HCT116 (cell line): ENCODE data around the gene PKDCC. TPM values are rescaled to one million over a fixed set of nuclear protein-coding genes. Genes with fewer than 3 reads are reported as not detected.

ENCODE experiments used
- ATAC-seq: fragments of 200-7000 bp; cut with Tn5 transposase; 2 replicates; pipeline ENCODE4 v1.9.1; 2020; ENCODE audit warnings: mild to moderate bottlenecking, moderate library complexity
- BruUV-seq: library from RNA; stranded (reverse); fragments of 400-500 nt; replicated peaks from 2 replicates; lab custom pipeline; 2021; lab: Mats Ljungman, UMichigan
- CTCF ChIA-PET: fragments of 300-600 bp; sonication (Branson Sonifier 250); formaldehyde crosslinking; loops from one replicate; lab custom pipeline; 2021; ENCODE audit warnings: antibody characterized with exemption; lab: Charles Lee
- POLR2A ChIA-PET: fragments of 300-600, 350-600 bp; sonication (Branson Sonifier 250); formaldehyde crosslinking; loops from one replicate; lab custom pipeline; 2021; ENCODE audit warnings: antibody characterized with exemption; lab: Charles Lee
- RAD21 ChIA-PET, 2 experiments: fragments of 300-600 bp; sonication (Branson Sonifier 250); formaldehyde crosslinking; loops; one replicate each; lab custom pipeline; 2023; ENCODE audit warnings: low total read pairs in 2 of 2; ENCODE audit not compliant: uncharacterized antibody in 2 of 2, unreplicated experiment in 2 of 2, low non-redundant PET in 1 of 2; lab: Charles Lee
- DNase-seq: peaks from one replicate; pipeline ENCODE4 v3.0.0-alpha.2; 2010; ENCODE audit warnings: low read depth, low spot score
- H2AFZ ChIP-seq: fragments of 200-600 bp; shearing (Covaris generic), sonication (generic); 2 replicates; pipeline ENCODE4 v1.6.1; 2017; ENCODE audit warnings: low read depth, mixed run types, mixed read lengths, antibody characterized with exemption, low read length; ENCODE audit not compliant: poor library complexity, severe bottlenecking
- H3K27ac ChIP-seq: 2 replicates; pipeline ENCODE4 v1.5.1; 2012; ENCODE audit warnings: low read depth, low read length
- H3K27me3 ChIP-seq: fragments of 200-600 bp; sonication (generic); 2 replicates; pipeline ENCODE4 v1.6.1; 2016; ENCODE audit warnings: mixed run types, low read length, mixed read lengths; ENCODE audit not compliant: insufficient read depth
- H3K36me3 ChIP-seq, 2 experiments: fragments of 200-500 bp in 1 of 2; fragments of 200-600 bp in 1 of 2; sonication (Bioruptor generic) in 1 of 2; sonication (generic) in 1 of 2; 2 replicates each; pipeline versions ENCODE4 v1.5.1 to v1.6.1; 2014 to 2016; ENCODE audit warnings: low read length in 2 of 2, inconsistent platforms in 1 of 2, mixed read lengths in 1 of 2, mixed run types in 1 of 2; ENCODE audit not compliant: insufficient read depth in 2 of 2, control insufficient read depth in 1 of 2
- H3K4me1 ChIP-seq, 2 experiments: fragments of 200-600 bp in 1 of 2; sonication (generic) in 1 of 2; 2 replicates each; pipeline versions ENCODE4 v1.5.1 to v1.6.1; 2012 to 2017; ENCODE audit warnings: low read length in 2 of 2, inconsistent platforms in 1 of 2, mild to moderate bottlenecking in 1 of 2, mixed read lengths in 1 of 2, mixed run types in 1 of 2, moderate library complexity in 1 of 2; ENCODE audit not compliant: insufficient read depth in 2 of 2, control insufficient read depth in 1 of 2
- H3K4me2 ChIP-seq: fragments of 200-600 bp; sonication (generic); 2 replicates; pipeline ENCODE4 v1.6.1; 2017; ENCODE audit warnings: mixed run types, low read length, mixed read lengths
- H3K4me3 ChIP-seq, 2 experiments: fragments of 200-600 bp in 1 of 2; sonication (generic) in 1 of 2; replicated peaks in 1 of 2; 2 replicates each; pipeline ENCODE4 v1.5.1; 2011 to 2016; ENCODE audit warnings: low read length in 2 of 2, control low read depth in 1 of 2, low read depth in 1 of 2, mild to moderate bottlenecking in 1 of 2, mixed read lengths in 1 of 2, mixed run types in 1 of 2
- H3K79me2 ChIP-seq: fragments of 200-600 bp; sonication (generic); 2 replicates; pipeline ENCODE4 v1.6.1; 2017; ENCODE audit warnings: mild to moderate bottlenecking, mixed run types, low read length, moderate library complexity, mixed read lengths; ENCODE audit not compliant: insufficient read depth
- H3K9ac ChIP-seq: fragments of 200-600 bp; sonication (generic); 2 replicates; pipeline ENCODE4 v1.6.1; 2016; ENCODE audit warnings: low read length, mixed read lengths
- H3K9me2 ChIP-seq: fragments of 200-600 bp; sonication (generic), shearing (Covaris generic); 2 replicates; pipeline ENCODE4 v1.6.1; 2017; ENCODE audit warnings: mixed run types, mild to moderate bottlenecking, moderate library complexity; ENCODE audit not compliant: insufficient read depth
- H3K9me3 ChIP-seq, 2 experiments: fragments of 200-500 bp in 1 of 2; fragments of 200-600 bp in 1 of 2; sonication (Bioruptor generic) in 1 of 2; sonication (generic) in 1 of 2; 2 replicates each; pipeline ENCODE4 v1.6.1; 2014 to 2017; ENCODE audit warnings: low read length in 2 of 2, mixed read lengths in 2 of 2, inconsistent platforms in 1 of 2, low read depth in 1 of 2, mild to moderate bottlenecking in 1 of 2, mixed run types in 1 of 2, moderate library complexity in 1 of 2; ENCODE audit not compliant: control insufficient read depth in 1 of 2, insufficient read depth in 1 of 2
- H4K20me1 ChIP-seq: fragments of 200-600 bp; sonication (generic), shearing (Covaris generic); 2 replicates; pipeline ENCODE4 v1.6.1; 2017; ENCODE audit warnings: mixed run types, mild to moderate bottlenecking, moderate library complexity; ENCODE audit not compliant: insufficient read depth
- ATF3 ChIP-seq: IDR thresholded peaks from 2 replicates; pipeline ENCODE4 v1.6.1; 2012
- CBX3 ChIP-seq: IDR thresholded peaks from 2 replicates; pipeline ENCODE4 v1.6.1; 2012; ENCODE audit warnings: low read depth
- CTCF ChIP-seq, 3 experiments: fragments of 200-600 bp in 1 of 3; sonication (generic) in 1 of 3; IDR thresholded peaks in 2 of 3; conservative IDR thresholded peaks in 1 of 3; 2 replicates each; pipeline ENCODE4 v1.5.1; 2012 to 2017; ENCODE audit warnings: low read depth in 2 of 3, low read length in 2 of 3, antibody characterized with exemption in 1 of 3, borderline replicate concordance in 1 of 3, control low read depth in 1 of 3, mild to moderate bottlenecking in 1 of 3, mixed read lengths in 1 of 3, mixed run types in 1 of 3, moderate library complexity in 1 of 3; ENCODE audit not compliant: insufficient read depth in 1 of 3
- ELF1 ChIP-seq: IDR thresholded peaks from 2 replicates; pipeline ENCODE4 v1.6.1; 2012; ENCODE audit warnings: low read depth, borderline replicate concordance
- EZH2phosphoT487 ChIP-seq: fragments of 200-600 bp; IDR thresholded peaks from 2 replicates; pipeline ENCODE4 v1.6.1; 2018; ENCODE audit warnings: antibody characterized with exemption, borderline replicate concordance
- FOSL1 ChIP-seq: IDR thresholded peaks from 2 replicates; pipeline ENCODE4 v1.6.1; 2012; ENCODE audit warnings: low read depth
- JUND ChIP-seq: IDR thresholded peaks from 2 replicates; pipeline ENCODE4 v1.6.1; 2012
- MAX ChIP-seq: IDR thresholded peaks from 2 replicates; pipeline ENCODE4 v1.6.1; 2012
- POLR2A ChIP-seq: IDR thresholded peaks from 2 replicates; pipeline ENCODE4 v1.7.0; 2011; ENCODE audit warnings: borderline replicate concordance; ENCODE audit not compliant: insufficient read depth, insufficient read length; ENCODE audit errors: extremely low read depth
- POLR2AphosphoS5 ChIP-seq: IDR thresholded peaks from 2 replicates; pipeline ENCODE4 v1.6.1; 2011; ENCODE audit warnings: mild to moderate bottlenecking, low read depth, low read length, moderate library complexity
- RAD21 ChIP-seq: IDR thresholded peaks from 2 replicates; pipeline ENCODE4 v1.6.1; 2012; ENCODE audit warnings: low read depth, mild to moderate bottlenecking
- REST ChIP-seq: IDR thresholded peaks from 2 replicates; pipeline ENCODE4 v1.6.1; 2012; ENCODE audit warnings: low read depth
- SIN3A ChIP-seq: IDR thresholded peaks from 2 replicates; pipeline ENCODE4 v1.6.1; 2012; ENCODE audit warnings: low read depth
- SRF ChIP-seq: IDR thresholded peaks from 2 replicates; pipeline ENCODE4 v1.6.1; 2012; ENCODE audit warnings: low read depth
- TCF7L2 ChIP-seq: IDR thresholded peaks from 2 replicates; pipeline ENCODE4 v1.7.0; 2011; ENCODE audit warnings: borderline replicate concordance, inconsistent platforms; ENCODE audit not compliant: insufficient read depth, insufficient read length; ENCODE audit errors: extremely low read depth
- ZBTB33 ChIP-seq: IDR thresholded peaks from 2 replicates; pipeline ENCODE4 v1.6.1; 2011; ENCODE audit warnings: mild to moderate bottlenecking, low read length, moderate library complexity; ENCODE audit not compliant: insufficient replicate concordance; ENCODE audit errors: extremely low read depth
- ZNF274 ChIP-seq: fragments of 200-500 bp; sonication (Bioruptor generic); IDR thresholded peaks from 2 replicates; pipeline ENCODE4 v1.6.1; 2014; ENCODE audit warnings: mild to moderate bottlenecking, low read depth, low read length, inconsistent platforms
- intact Hi-C: fragments of 100-400 bp; cut with micrococcal nuclease; formaldehyde crosslinking; loops from 2 replicates; pipeline ENCODE4 v1.10.0; 2022
- total RNA-seq: library from RNA; stranded (reverse); gene quantifications from one replicate; pipeline ENCODE4 v1.2.1, GENCODE V29; 2021; ENCODE audit not compliant: unreplicated experiment

Gene PKDCC
- total RNA-seq, 1 experiment from 2014 or later: 0.84 TPM

GRCh38 chr2:42010743-42011298 lies 37.0 kb upstream of the PKDCC start:
- ChIA-PET POLR2A (no interaction called here), RAD21 (no interaction called here), CTCF (no interaction called here)
- Histone ChIP-seq H3K79me2 (no peaks in the 10 kb centered on the region), H3K4me1 (no peaks in the 10 kb centered on the region), H3K36me3 (no peaks in the 10 kb centered on the region), H2AFZ (no peak overlapping the region), H4K20me1 (no peaks in the 10 kb centered on the region), H3K9ac (no peak overlapping the region), H3K4me3 (no peak overlapping the region), H3K9me2 (no peaks in the 10 kb centered on the region), H3K27me3 (no peaks in the 10 kb centered on the region), H3K27ac (no peak overlapping the region), H3K4me2 (no peak overlapping the region), H3K9me3 (no peaks in the 10 kb centered on the region)
- ATAC-seq (no peak), DNase-seq (no peak)
- intact Hi-C loops: no loop called here
- no TSS peak for BruUV-seq
- no peak for TF ChIP-seq POLR2AphosphoS5
- no peak for TF ChIP-seq SRF
- no peak for TF ChIP-seq TCF7L2
- TF ChIP-seq SIN3A: no peak
- no peak for TF ChIP-seq ATF3
- no peak for TF ChIP-seq EZH2phosphoT487
- no peak for TF ChIP-seq MAX
- no peak for TF ChIP-seq ZBTB33
- no peak for TF ChIP-seq JUND
- TF ChIP-seq FOSL1: no peak
- TF ChIP-seq CTCF (IDR thresholded peaks at IDR 0.05 in 2 of 3, conservative IDR thresholded peaks at IDR 0.05 in 1 of 3; ENCODE audit: borderline replicate concordance in 1 of 3, insufficient read depth in 1 of 3, low read depth in 2 of 3, low read length in 2 of 3): no peak
- no peak for TF ChIP-seq CBX3
- no peak for TF ChIP-seq ZNF274
- TF ChIP-seq REST: no peak
- no peak for TF ChIP-seq ELF1
- no peak for TF ChIP-seq POLR2A
- TF ChIP-seq RAD21: no peak
